ENCODE results near the gene YPEL5. TPM values are rescaled to one million over a fixed set of nuclear protein-coding genes. Genes with fewer than 3 reads are reported as not detected.
"Not testable (repeated sequence)": the region's sequence is repeated elsewhere in the genome, so short reads cannot be mapped to it uniquely, and the experiment has no call there.

Gene YPEL5
- total RNA-seq, 1 donor from 2014 or later, result 84.2 TPM

- Histone ChIP-seq H3K4me3 (ENCODE audit: low read depth, low read length) (no peak overlapping the region), H3K27me3 (ENCODE audit: control insufficient read depth, insufficient read depth, low read length) (peaks cover 6% of the 10 kb centered on the region), H3K36me3 (ENCODE audit: control insufficient read depth, insufficient read depth, low read length) (no peaks in the 10 kb centered on the region)
- FAIRE-seq, result no peak
- no peak for TF ChIP-seq CTCF (IDR thresholded peaks at IDR 0.05; ENCODE audit: insufficient read depth, low read length, severe bottlenecking)
- DNase-seq (ENCODE audit: low read depth), result no peak
Measured at GRCh38 chr2:30106543-30106942, 40.3 kb upstream of the YPEL5 start.

GRCh38 chr2:30108192-30108591 lies 38.6 kb upstream of the YPEL5 start:
- H3K36me3 ChIP-seq (ENCODE audit: control insufficient read depth, insufficient read depth, low read length), result no peaks in the 10 kb centered on the region
- FAIRE-seq, result no peak
- no peak overlapping the region for H3K4me3 ChIP-seq (ENCODE audit: low read depth, low read length)
- TF ChIP-seq CTCF (IDR thresholded peaks at IDR 0.05; ENCODE audit: insufficient read depth, low read length, severe bottlenecking), result no peak
- peaks cover 2% of the 10 kb centered on the region for H3K27me3 ChIP-seq (ENCODE audit: control insufficient read depth, insufficient read depth, low read length)
- no peak for DNase-seq (ENCODE audit: low read depth)

GRCh38 chr2:30108851-30109250 lies 38.0 kb upstream of the YPEL5 start:
- H3K36me3 ChIP-seq (ENCODE audit: control insufficient read depth, insufficient read depth, low read length), result no peaks in the 10 kb centered on the region
- no peak for TF ChIP-seq CTCF (IDR thresholded peaks at IDR 0.05; ENCODE audit: insufficient read depth, low read length, severe bottlenecking)
- FAIRE-seq, result no peak

GRCh38 chr2:30109856-30110255 lies 37.0 kb upstream of the YPEL5 start:
- FAIRE-seq, result no peak
- Histone ChIP-seq H3K27me3 (ENCODE audit: control insufficient read depth, insufficient read depth, low read length) (no peaks in the 10 kb centered on the region), H3K36me3 (ENCODE audit: control insufficient read depth, insufficient read depth, low read length) (no peaks in the 10 kb centered on the region), H3K4me3 (ENCODE audit: low read depth, low read length) (no peak overlapping the region)
- no peak for TF ChIP-seq CTCF (IDR thresholded peaks at IDR 0.05; ENCODE audit: insufficient read depth, low read length, severe bottlenecking)
- DNase-seq (ENCODE audit: low read depth), result peak; percentile 19

More at GRCh38 chr2:30108851-30109250, 38.0 kb upstream of the YPEL5 start:
- DNase-seq (ENCODE audit: low read depth), result no peak
- H3K4me3 ChIP-seq (ENCODE audit: low read depth, low read length), result no peak overlapping the region
- no peaks in the 10 kb centered on the region for H3K27me3 ChIP-seq (ENCODE audit: control insufficient read depth, insufficient read depth, low read length)

- no peak for TF ChIP-seq CTCF (IDR thresholded peaks at IDR 0.05; ENCODE audit: insufficient read depth, low read length, severe bottlenecking)
- Histone ChIP-seq H3K36me3 (ENCODE audit: control insufficient read depth, insufficient read depth, low read length) (no peaks in the 10 kb centered on the region), H3K27me3 (ENCODE audit: control insufficient read depth, insufficient read depth, low read length) (no peaks in the 10 kb centered on the region), H3K4me3 (ENCODE audit: low read depth, low read length) (no peak overlapping the region)
- FAIRE-seq (no peak), DNase-seq (ENCODE audit: low read depth) (peak; percentile 54)
Measured at GRCh38 chr2:30110773-30111172, 36.0 kb upstream of the YPEL5 start.

GRCh38 chr2:30111186-30111585 lies 35.6 kb upstream of the YPEL5 start:
- not testable (repeated sequence) for H3K4me3 ChIP-seq (ENCODE audit: low read depth, low read length); FAIRE-seq; DNase-seq (ENCODE audit: low read depth); H3K27me3 ChIP-seq (ENCODE audit: control insufficient read depth, insufficient read depth, low read length); H3K36me3 ChIP-seq (ENCODE audit: control insufficient read depth, insufficient read depth, low read length)

Data from bronchial epithelial cell (primary cell).